ENCODE measurements around the gene RBM18.

Gene RBM18

GRCh38 chr9:122214507-122214906, 50.1 kb downstream of the RBM18 start:
- H3K9me3 ChIP-seq (ENCODE audit: control insufficient read depth, insufficient read depth, low read length), result no peaks in the 10 kb centered on the region
- H3K4me1 ChIP-seq (ENCODE audit: control insufficient read depth, insufficient read depth, low read length), result peaks cover 5% of the 10 kb centered on the region; the same call in 1 of the 2 replicates
- peaks cover 81% of the 10 kb centered on the region for H3K27me3 ChIP-seq (ENCODE audit: control insufficient read depth, insufficient read depth, low read length)
- no peak overlapping the region for H3K9ac ChIP-seq (ENCODE audit: low read depth, low read length)
- peak overlapping the region; percentile 60 for H3K4me3 ChIP-seq (ENCODE audit: low read depth, low read length)
- H3K27ac ChIP-seq (ENCODE audit: low read depth, low read length), result no peak overlapping the region
- H3K36me3 ChIP-seq (ENCODE audit: control insufficient read depth, insufficient read depth, low read length), result no peaks in the 10 kb centered on the region

GRCh38 chr9:122213589-122214413, 50.8 kb downstream of the RBM18 start:
- H3K27ac ChIP-seq (ENCODE audit: low read depth, low read length), result no peak overlapping the region
- H3K4me1 ChIP-seq (ENCODE audit: control insufficient read depth, insufficient read depth, low read length), result no peaks in the 10 kb centered on the region
- no peaks in the 10 kb centered on the region for H3K36me3 ChIP-seq (ENCODE audit: control insufficient read depth, insufficient read depth, low read length)
- peaks cover 74% of the 10 kb centered on the region for H3K27me3 ChIP-seq (ENCODE audit: control insufficient read depth, insufficient read depth, low read length)
- peak overlapping the region; percentile 62 for H3K4me3 ChIP-seq (ENCODE audit: low read depth, low read length)
- H3K9me3 ChIP-seq (ENCODE audit: control insufficient read depth, insufficient read depth, low read length), result no peaks in the 10 kb centered on the region
- peak overlapping the region; percentile 44; the same call in 1 of the 2 replicates for H3K9ac ChIP-seq (ENCODE audit: low read depth, low read length)

GRCh38 chr9:122213102-122213588, 51.5 kb downstream of the RBM18 start:
- peak overlapping the region; percentile 44; the same call in 1 of the 2 replicates for H3K9ac ChIP-seq (ENCODE audit: low read depth, low read length)
- no peaks in the 10 kb centered on the region for H3K9me3 ChIP-seq (ENCODE audit: control insufficient read depth, insufficient read depth, low read length)
- no peaks in the 10 kb centered on the region for H3K36me3 ChIP-seq (ENCODE audit: control insufficient read depth, insufficient read depth, low read length)
- no peak overlapping the region for H3K27ac ChIP-seq (ENCODE audit: low read depth, low read length)
- H3K27me3 ChIP-seq (ENCODE audit: control insufficient read depth, insufficient read depth, low read length), result peaks cover 68% of the 10 kb centered on the region
- H3K4me1 ChIP-seq (ENCODE audit: control insufficient read depth, insufficient read depth, low read length), result no peaks in the 10 kb centered on the region
- peak overlapping the region; percentile 62 for H3K4me3 ChIP-seq (ENCODE audit: low read depth, low read length)

- Histone ChIP-seq H3K27ac (ENCODE audit: low read depth, low read length) (no peak overlapping the region), H3K27me3 (ENCODE audit: control insufficient read depth, insufficient read depth, low read length) (peaks cover 62% of the 10 kb centered on the region), H3K36me3 (ENCODE audit: control insufficient read depth, insufficient read depth, low read length) (no peaks in the 10 kb centered on the region), H3K4me1 (ENCODE audit: control insufficient read depth, insufficient read depth, low read length) (no peaks in the 10 kb centered on the region), H3K4me3 (ENCODE audit: low read depth, low read length) (no peak overlapping the region), H3K9ac (ENCODE audit: low read depth, low read length) (no peak overlapping the region), H3K9me3 (ENCODE audit: control insufficient read depth, insufficient read depth, low read length) (no peaks in the 10 kb centered on the region)
Observed at GRCh38 chr9:122212473-122213004, 52.1 kb downstream of the RBM18 start.

GRCh38 chr9:122209451-122209850, 55.2 kb downstream of the RBM18 start:
- Histone ChIP-seq H3K4me3 (ENCODE audit: low read depth, low read length) (no peak overlapping the region), H3K27me3 (ENCODE audit: control insufficient read depth, insufficient read depth, low read length) (peaks cover 31% of the 10 kb centered on the region), H3K4me1 (ENCODE audit: control insufficient read depth, insufficient read depth, low read length) (peaks cover 3% of the 10 kb centered on the region), H3K9me3 (ENCODE audit: control insufficient read depth, insufficient read depth, low read length) (no peaks in the 10 kb centered on the region), H3K27ac (ENCODE audit: low read depth, low read length) (no peak overlapping the region), H3K9ac (ENCODE audit: low read depth, low read length) (no peak overlapping the region), H3K36me3 (ENCODE audit: control insufficient read depth, insufficient read depth, low read length) (no peaks in the 10 kb centered on the region)

GRCh38 chr9:122207096-122207495, 57.5 kb downstream of the RBM18 start:
- H3K27me3 ChIP-seq (ENCODE audit: control insufficient read depth, insufficient read depth, low read length), result peaks cover 8% of the 10 kb centered on the region
- peaks cover 10% of the 10 kb centered on the region for H3K4me1 ChIP-seq (ENCODE audit: control insufficient read depth, insufficient read depth, low read length)
- no peaks in the 10 kb centered on the region for H3K36me3 ChIP-seq (ENCODE audit: control insufficient read depth, insufficient read depth, low read length)
- no peak overlapping the region for H3K27ac ChIP-seq (ENCODE audit: low read depth, low read length)
- H3K4me3 ChIP-seq (ENCODE audit: low read depth, low read length), result no peak overlapping the region
- no peak overlapping the region for H3K9ac ChIP-seq (ENCODE audit: low read depth, low read length)
- no peaks in the 10 kb centered on the region for H3K9me3 ChIP-seq (ENCODE audit: control insufficient read depth, insufficient read depth, low read length)

GRCh38 chr9:122206118-122207046, 58.3 kb downstream of the RBM18 start:
- Histone ChIP-seq H3K36me3 (ENCODE audit: control insufficient read depth, insufficient read depth, low read length) (no peaks in the 10 kb centered on the region), H3K4me3 (ENCODE audit: low read depth, low read length) (no peak overlapping the region), H3K27ac (ENCODE audit: low read depth, low read length) (no peak overlapping the region), H3K27me3 (ENCODE audit: control insufficient read depth, insufficient read depth, low read length) (peaks cover 1% of the 10 kb centered on the region), H3K4me1 (ENCODE audit: control insufficient read depth, insufficient read depth, low read length) (peaks cover 10% of the 10 kb centered on the region), H3K9ac (ENCODE audit: low read depth, low read length) (no peak overlapping the region), H3K9me3 (ENCODE audit: control insufficient read depth, insufficient read depth, low read length) (no peaks in the 10 kb centered on the region)

- Histone ChIP-seq H3K27ac (ENCODE audit: low read depth, low read length) (no peak overlapping the region), H3K4me3 (ENCODE audit: low read depth, low read length) (no peak overlapping the region), H3K27me3 (ENCODE audit: control insufficient read depth, insufficient read depth, low read length) (no peaks in the 10 kb centered on the region; the same call in 1 of the 2 replicates), H3K9ac (ENCODE audit: low read depth, low read length) (no peak overlapping the region), H3K4me1 (ENCODE audit: control insufficient read depth, insufficient read depth, low read length) (peaks cover 10% of the 10 kb centered on the region), H3K36me3 (ENCODE audit: control insufficient read depth, insufficient read depth, low read length) (no peaks in the 10 kb centered on the region), H3K9me3 (ENCODE audit: control insufficient read depth, insufficient read depth, low read length) (no peaks in the 10 kb centered on the region)
Observed at GRCh38 chr9:122205176-122205575, 59.5 kb downstream of the RBM18 start.

GRCh38 chr9:122204491-122204890, 60.1 kb downstream of the RBM18 start:
- H3K27ac ChIP-seq (ENCODE audit: low read depth, low read length), result no peak overlapping the region
- H3K9me3 ChIP-seq (ENCODE audit: control insufficient read depth, insufficient read depth, low read length), result no peaks in the 10 kb centered on the region
- H3K4me1 ChIP-seq (ENCODE audit: control insufficient read depth, insufficient read depth, low read length), result peaks cover 10% of the 10 kb centered on the region
- no peaks in the 10 kb centered on the region; the same call in 1 of the 2 replicates for H3K27me3 ChIP-seq (ENCODE audit: control insufficient read depth, insufficient read depth, low read length)
- H3K9ac ChIP-seq (ENCODE audit: low read depth, low read length), result no peak overlapping the region
- H3K36me3 ChIP-seq (ENCODE audit: control insufficient read depth, insufficient read depth, low read length), result no peaks in the 10 kb centered on the region
- H3K4me3 ChIP-seq (ENCODE audit: low read depth, low read length), result no peak overlapping the region

GRCh38 chr9:122204055-122204454, 60.6 kb downstream of the RBM18 start:
- no peaks in the 10 kb centered on the region for H3K9me3 ChIP-seq (ENCODE audit: control insufficient read depth, insufficient read depth, low read length)
- no peak overlapping the region for H3K4me3 ChIP-seq (ENCODE audit: low read depth, low read length)
- H3K4me1 ChIP-seq (ENCODE audit: control insufficient read depth, insufficient read depth, low read length), result peaks cover 10% of the 10 kb centered on the region
- no peaks in the 10 kb centered on the region for H3K27me3 ChIP-seq (ENCODE audit: control insufficient read depth, insufficient read depth, low read length)
- H3K9ac ChIP-seq (ENCODE audit: low read depth, low read length), result no peak overlapping the region
- no peaks in the 10 kb centered on the region for H3K36me3 ChIP-seq (ENCODE audit: control insufficient read depth, insufficient read depth, low read length)
- H3K27ac ChIP-seq (ENCODE audit: low read depth, low read length), result no peak overlapping the region
